ENCODE measurements around the gene VPREB1. TPM values are rescaled to one million over a fixed set of nuclear protein-coding genes. Genes with fewer than 3 reads are reported as not detected.

The VPREB1 gene
- total RNA-seq, 2 donors from 2014 or later, result not detected

DNA sequence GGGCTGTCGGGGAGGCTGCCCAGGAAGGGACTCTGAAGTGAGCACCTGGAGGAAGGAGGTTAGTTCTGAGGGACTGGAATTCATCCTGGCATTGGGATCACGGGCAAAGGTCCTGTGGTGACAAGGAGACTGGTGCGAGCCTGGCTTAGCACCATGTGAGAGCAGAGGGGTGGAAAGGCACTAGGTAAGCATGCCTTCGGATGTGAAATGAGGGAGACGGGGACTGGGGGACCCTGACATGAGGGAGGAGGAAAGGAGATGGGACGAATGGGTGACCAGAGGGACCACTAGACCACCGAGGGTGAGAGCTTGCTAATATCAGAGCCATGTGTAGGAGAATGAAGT is 3.1 kb upstream of the VPREB1 start:
- TF ChIP-seq, protein P1, sequence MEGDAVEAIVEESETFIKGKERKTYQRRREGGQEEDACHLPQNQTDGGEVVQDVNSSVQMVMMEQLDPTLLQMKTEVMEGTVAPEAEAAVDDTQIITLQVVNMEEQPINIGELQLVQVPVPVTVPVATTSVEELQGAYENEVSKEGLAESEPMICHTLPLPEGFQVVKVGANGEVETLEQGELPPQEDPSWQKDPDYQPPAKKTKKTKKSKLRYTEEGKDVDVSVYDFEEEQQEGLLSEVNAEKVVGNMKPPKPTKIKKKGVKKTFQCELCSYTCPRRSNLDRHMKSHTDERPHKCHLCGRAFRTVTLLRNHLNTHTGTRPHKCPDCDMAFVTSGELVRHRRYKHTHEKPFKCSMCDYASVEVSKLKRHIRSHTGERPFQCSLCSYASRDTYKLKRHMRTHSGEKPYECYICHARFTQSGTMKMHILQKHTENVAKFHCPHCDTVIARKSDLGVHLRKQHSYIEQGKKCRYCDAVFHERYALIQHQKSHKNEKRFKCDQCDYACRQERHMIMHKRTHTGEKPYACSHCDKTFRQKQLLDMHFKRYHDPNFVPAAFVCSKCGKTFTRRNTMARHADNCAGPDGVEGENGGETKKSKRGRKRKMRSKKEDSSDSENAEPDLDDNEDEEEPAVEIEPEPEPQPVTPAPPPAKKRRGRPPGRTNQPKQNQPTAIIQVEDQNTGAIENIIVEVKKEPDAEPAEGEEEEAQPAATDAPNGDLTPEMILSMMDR (conservative IDR thresholded peaks at IDR 0.05), result no peak
- H3K4me1 Mint-ChIP-seq, result no peaks in the 10 kb centered on the region
- no peaks in the 10 kb centered on the region for H3K36me3 ChIP-seq (ENCODE audit: control insufficient read depth, insufficient read depth, low read length)
- no peak overlapping the region for H3K4me3 ChIP-seq (ENCODE audit: low read length)
- H3K9ac ChIP-seq (ENCODE audit: extremely low read depth, low read length, poor library complexity, severe bottlenecking), result no peak overlapping the region
- peaks cover 100% of the 10 kb centered on the region for H3K27me3 Mint-ChIP-seq (ENCODE audit: insufficient read depth)
- DNase-seq, result no peak
- no peaks in the 10 kb centered on the region for H3K9me3 ChIP-seq (ENCODE audit: control insufficient read depth, low read length)
- H3K4me1 ChIP-seq (ENCODE audit: control insufficient read depth, insufficient read depth, low read length), result no peaks in the 10 kb centered on the region
- peaks cover 2% of the 10 kb centered on the region for H3K9me3 Mint-ChIP-seq
- H3K27ac Mint-ChIP-seq, result no peak overlapping the region
- 78 to 91% methylated on average over 4 to 7 of the region's 7 CpGs for WGBS, 2 experiments (ENCODE audit: insufficient coverage in 1 of 2, insufficient read length in 1 of 2)
- H3K36me3 Mint-ChIP-seq (ENCODE audit: low read depth), result no peaks in the 10 kb centered on the region
- H3K4me3 Mint-ChIP-seq, result no peak overlapping the region
- H3K27ac ChIP-seq (ENCODE audit: low read depth, low read length), result no peak overlapping the region
- H3K27me3 ChIP-seq (ENCODE audit: control insufficient read depth, insufficient read depth, low read length, poor library complexity, severe bottlenecking), result peaks cover 71% of the 10 kb centered on the region

DNA sequence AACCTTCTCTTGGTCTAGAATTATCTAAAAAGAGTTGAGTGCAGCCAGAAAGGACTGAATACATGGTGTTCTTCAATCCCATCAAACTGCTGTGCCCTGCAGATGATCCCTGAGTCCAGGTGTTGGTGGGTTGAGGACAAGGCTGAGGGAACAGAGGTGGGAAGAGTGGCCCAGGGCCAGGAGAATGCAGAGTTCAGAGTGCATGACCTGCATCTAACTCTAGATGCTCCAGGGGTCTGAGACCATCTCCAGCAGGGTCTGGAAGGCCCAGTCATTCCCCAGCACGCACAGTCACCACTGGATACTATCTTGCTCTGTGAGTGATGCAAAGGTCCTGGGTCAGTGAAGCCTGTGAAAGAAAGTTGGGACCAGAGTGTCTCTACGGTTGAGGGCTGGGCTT is 2.1 kb upstream of the VPREB1 start:
- Histone ChIP-seq H3K27me3 (ENCODE audit: control insufficient read depth, insufficient read depth, low read length, poor library complexity, severe bottlenecking) (peaks cover 79% of the 10 kb centered on the region), H3K9me3 (ENCODE audit: control insufficient read depth, low read length) (no peaks in the 10 kb centered on the region), H3K36me3 (ENCODE audit: control insufficient read depth, insufficient read depth, low read length) (no peaks in the 10 kb centered on the region), H3K9ac (ENCODE audit: extremely low read depth, low read length, poor library complexity, severe bottlenecking) (no peak overlapping the region), H3K4me3 (ENCODE audit: low read length) (no peak overlapping the region), H3K4me1 (ENCODE audit: control insufficient read depth, insufficient read depth, low read length) (no peaks in the 10 kb centered on the region), H3K27ac (ENCODE audit: low read depth, low read length) (no peak overlapping the region)
- H3K36me3 Mint-ChIP-seq (ENCODE audit: low read depth), result no peaks in the 10 kb centered on the region
- no peak overlapping the region for H3K27ac Mint-ChIP-seq
- 75% methylated on average over 2 of the region's 2 CpGs; no CpG with 5 or more reads in 1 of the 2 experiments for WGBS, 2 experiments (ENCODE audit: insufficient coverage in 1 of 2, insufficient read length in 1 of 2)
- TF ChIP-seq, protein P1 (conservative IDR thresholded peaks at IDR 0.05), result no peak
- peaks cover 100% of the 10 kb centered on the region for H3K27me3 Mint-ChIP-seq (ENCODE audit: insufficient read depth)
- H3K4me3 Mint-ChIP-seq, result no peak overlapping the region
- no peak for DNase-seq
- H3K4me1 Mint-ChIP-seq, result no peaks in the 10 kb centered on the region
- H3K9me3 Mint-ChIP-seq, result peaks cover 2% of the 10 kb centered on the region

DNA sequence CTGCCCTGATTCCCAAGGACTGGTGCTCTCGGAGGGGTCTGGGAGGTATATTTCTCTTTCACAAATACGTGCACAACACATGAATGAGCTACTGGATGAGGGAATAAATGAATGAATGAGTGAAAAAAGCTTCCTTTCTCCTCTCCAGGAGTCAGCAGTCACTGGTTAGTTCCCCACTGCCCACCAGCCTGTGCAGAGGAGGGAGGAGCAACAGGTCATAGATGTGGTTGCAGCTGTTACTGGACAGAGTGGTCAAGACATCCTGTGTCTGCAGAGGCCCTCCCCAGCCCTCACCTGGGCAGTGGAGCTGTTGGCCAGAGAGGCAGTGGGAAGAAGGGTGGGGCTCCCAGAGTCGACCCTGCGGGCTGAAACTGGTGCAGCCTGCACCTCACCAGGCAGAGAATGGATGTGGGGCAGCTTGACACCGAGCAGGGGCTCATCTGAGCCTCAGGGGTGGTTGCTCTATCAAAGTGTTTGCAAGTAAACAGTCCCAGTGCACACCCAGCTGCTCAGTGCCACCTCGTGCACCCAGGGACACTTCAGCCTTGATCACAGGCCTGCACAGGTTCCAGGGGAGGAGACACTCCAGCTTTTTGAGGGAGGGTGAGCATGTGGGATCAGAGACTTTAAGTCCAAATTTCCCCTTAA is 1.4 kb upstream of the VPREB1 start:
- Mint-ChIP-seq H3K4me3 (no peak overlapping the region), H3K27ac (no peak overlapping the region), H3K9me3 (peaks cover 2% of the 10 kb centered on the region), H3K4me1 (no peaks in the 10 kb centered on the region), H3K27me3 (ENCODE audit: insufficient read depth) (peaks cover 100% of the 10 kb centered on the region), H3K36me3 (ENCODE audit: low read depth) (no peaks in the 10 kb centered on the region)
- no peaks in the 10 kb centered on the region for H3K36me3 ChIP-seq (ENCODE audit: control insufficient read depth, insufficient read depth, low read length)
- TF ChIP-seq, protein P1 (conservative IDR thresholded peaks at IDR 0.05), result no peak
- 53 to 79% methylated on average over 4 to 5 of the region's 6 CpGs for WGBS, 2 experiments (ENCODE audit: insufficient coverage in 1 of 2, insufficient read length in 1 of 2)
- no peak overlapping the region for H3K27ac ChIP-seq (ENCODE audit: low read depth, low read length)
- H3K9ac ChIP-seq (ENCODE audit: extremely low read depth, low read length, poor library complexity, severe bottlenecking), result no peak overlapping the region
- H3K4me3 ChIP-seq (ENCODE audit: low read length), result no peak overlapping the region
- H3K9me3 ChIP-seq (ENCODE audit: control insufficient read depth, low read length), result no peaks in the 10 kb centered on the region
- DNase-seq, result no peak
- peaks cover 86% of the 10 kb centered on the region for H3K27me3 ChIP-seq (ENCODE audit: control insufficient read depth, insufficient read depth, low read length, poor library complexity, severe bottlenecking)
- H3K4me1 ChIP-seq (ENCODE audit: control insufficient read depth, insufficient read depth, low read length), result no peaks in the 10 kb centered on the region
